ENCODE data around the gene SLC7A6.
A peak's percentile ranks its signal among the peaks of the same experiment; 100 is the strongest.

SLC7A6 gene

DNA sequence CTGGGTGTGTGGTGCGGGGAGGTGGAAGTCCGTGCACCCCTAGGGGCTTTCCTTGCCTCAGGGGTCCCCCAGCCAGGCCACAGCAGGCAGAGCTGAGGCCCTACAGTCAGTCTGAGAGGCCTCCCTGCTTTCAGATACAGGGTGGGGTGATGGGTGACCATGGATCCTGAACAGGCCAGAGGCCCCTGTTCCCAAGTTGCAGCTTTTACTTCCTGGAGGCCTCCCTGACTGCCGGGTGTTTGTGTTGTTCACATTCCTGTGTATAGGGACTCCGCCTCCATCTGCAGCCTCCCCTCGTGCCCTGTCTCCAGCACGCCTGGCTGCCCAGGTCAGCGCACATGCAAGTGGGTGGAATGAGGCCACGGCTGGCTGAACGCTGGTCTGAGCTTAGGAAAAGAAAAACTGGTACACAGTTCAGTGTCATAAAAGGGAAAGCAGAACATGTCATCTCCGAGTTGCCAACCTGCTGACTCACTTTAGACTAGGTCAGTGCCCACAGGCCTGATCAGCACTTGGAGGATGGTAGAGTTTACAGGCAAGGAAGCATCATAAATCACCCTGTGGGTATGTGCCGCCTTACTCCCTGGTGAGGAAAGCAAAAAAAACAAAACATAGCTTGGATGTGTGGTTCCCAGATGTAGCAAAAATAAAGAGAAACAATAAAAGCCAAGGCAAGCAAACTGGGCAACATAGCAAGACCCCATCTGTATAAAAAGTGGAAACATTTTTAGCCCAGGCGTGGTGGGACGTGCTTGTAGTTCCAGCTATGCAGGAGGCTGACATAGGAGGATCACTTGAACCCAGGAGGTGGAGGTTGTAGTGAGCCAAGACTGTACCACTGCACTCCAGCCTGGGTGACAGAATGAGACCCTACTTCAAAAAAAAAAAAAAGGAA lies 6.2 kb upstream of the SLC7A6 start:
- DNase-seq, result no peak

GRCh38 chr16:68259007-68259825 lies 5.1 kb upstream of the SLC7A6 start:
- no peak for DNase-seq

DNA sequence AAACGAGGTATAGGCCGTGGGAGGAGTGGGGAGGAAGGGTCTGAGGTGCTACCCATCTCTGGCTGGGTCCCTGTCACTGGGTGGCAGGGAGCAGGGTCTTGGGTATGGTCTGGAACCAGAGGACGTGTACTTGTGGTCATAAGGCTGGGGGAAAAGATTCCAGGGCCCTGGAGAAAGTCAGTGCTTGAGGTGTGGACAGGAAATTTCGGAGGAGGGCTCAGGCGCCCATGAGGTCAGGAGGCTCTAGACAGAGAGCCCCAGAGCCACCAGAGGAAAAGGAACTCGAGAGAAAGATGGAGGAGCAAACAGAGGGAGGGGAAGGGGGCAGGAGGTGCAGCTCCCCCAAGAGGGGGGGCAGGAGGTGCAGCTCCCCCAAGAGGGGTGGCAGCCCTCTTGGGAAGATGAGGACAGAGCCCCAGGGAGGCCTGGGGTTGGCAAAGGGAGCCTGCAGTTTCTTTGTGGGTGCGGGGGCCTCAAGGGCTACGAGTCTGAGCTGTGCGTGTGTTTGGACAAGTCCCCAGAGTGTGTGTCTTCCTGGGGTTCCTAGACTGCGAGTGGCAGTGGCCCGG lies 683 bp upstream of the SLC7A6 start:
- DNase-seq, result no peak

GRCh38 chr16:68265078-68265920 lies 973 bp downstream of the SLC7A6 start:
- DNase-seq, result peak; percentile 49 to 50

DNA sequence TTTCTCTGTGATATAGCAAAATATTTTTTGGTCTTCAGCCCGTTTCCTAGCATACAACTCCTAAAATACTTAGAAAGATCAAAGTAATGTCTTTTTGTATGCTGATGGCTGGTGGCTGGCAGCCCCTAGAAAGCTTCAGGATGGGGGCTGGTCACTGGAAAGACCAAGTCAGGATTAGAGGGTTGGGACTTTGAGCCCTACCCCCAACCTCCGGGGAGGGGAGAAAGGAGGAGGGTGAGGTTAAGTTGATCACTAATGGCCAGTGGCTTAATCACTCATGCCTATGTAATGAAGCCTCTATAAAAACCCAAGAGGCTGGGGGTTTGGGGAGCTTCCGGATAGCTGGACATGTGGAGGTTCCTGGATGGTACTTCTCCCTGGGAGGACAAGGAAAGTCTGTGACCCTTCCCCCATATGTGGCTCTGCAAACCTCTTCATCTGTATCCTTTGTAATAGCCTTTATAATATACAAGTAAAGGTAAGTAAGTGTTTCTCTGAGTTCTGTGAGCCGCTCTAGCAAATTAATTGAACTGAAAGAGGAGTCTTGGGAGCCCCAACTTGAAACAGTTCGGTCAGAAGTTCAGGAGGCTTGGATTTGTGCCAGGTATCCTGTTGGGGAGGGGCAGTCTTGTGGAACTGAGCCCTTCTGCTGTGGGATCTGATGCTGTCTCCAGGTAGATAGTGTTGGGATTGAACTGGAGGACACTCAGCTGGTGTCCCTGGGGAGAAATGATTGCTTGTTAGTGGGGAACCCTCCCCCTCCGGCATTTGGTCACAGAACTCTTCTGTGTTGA lies 3.5 kb downstream of the SLC7A6 start:
- DNase-seq, result no peak

- DNase-seq, result no peak
Measured at GRCh38 chr16:68269793-68270192, 5.5 kb downstream of the SLC7A6 start.

- DNase-seq, result no peak
Measured at GRCh38 chr16:68270353-68270752, 6.0 kb downstream of the SLC7A6 start.

DNA sequence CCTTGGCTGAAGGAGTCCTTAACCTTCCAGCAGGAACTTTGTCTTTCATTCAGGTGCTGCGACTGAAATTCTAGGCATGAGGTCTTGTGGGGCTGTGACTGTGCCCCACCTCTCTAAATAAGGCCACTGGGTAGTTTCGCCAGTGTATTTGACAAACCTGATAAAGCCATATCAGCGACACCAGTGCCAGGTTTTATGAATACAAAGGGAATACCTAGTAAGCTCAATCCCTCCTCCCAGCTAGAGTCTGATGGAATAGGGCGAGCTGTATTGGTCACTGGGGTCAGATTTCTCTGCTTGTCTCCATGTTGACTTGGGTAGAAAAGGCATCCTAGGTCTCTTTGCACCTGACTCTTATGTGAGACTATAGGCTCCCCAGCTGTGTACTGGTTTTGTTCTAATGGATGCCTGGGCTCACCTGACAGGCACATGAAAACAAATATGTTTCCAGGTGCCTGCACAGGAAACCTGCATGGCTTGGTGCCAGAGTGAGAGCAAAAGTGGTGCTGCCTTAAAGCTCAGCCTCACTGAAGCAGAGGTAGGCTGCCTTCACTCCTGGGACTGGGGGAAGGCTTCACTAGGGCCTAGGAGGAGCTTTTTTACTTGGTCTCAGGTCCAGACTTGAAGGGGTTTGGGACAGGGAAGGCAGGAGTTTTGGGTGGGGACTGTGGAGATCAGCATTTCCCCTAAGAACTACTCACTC lies 8.3 kb downstream of the SLC7A6 start:
- DNase-seq, result peak; percentile 51 to 61

DNA sequence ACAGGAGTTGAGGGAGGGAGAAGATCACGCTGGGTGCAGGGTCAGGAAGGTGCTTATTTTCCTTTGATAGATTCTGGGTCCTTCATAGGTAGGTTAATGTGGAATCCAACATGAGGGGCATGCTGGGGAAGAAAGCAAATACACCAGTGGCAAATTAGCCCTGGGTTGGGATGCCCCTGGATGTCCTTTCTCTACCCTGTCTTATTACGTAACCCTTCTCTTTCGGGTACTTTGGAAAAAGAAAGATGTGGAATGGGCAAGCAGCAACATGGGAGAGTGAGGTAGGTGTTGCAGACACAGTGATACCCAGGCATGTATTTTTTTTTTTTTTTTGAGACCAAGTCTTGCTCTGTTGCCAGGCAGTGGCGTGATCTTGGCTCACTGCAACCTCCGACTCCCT lies 9.1 kb downstream of the SLC7A6 start:
- no peak for DNase-seq

DNA sequence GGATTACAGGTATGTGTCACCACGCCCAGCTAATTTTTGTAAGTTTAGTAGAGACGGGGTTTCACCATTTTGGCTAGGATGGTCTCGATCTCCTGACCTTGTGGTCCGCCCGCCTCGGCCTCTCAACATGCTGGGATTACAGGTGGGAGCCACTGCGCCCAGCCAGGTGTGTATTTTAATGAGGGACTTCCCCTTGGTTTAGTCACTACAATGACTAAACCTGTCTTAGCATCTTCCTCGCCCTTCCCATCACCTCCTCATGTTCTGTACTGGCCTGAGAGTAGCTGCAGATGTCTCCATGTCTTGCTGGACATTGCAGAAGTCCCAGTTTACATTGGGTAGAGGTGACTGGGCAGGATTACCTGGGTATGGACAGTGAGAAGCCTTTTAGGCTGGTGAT lies 9.6 kb downstream of the SLC7A6 start:
- DNase-seq, result no peak

DNA sequence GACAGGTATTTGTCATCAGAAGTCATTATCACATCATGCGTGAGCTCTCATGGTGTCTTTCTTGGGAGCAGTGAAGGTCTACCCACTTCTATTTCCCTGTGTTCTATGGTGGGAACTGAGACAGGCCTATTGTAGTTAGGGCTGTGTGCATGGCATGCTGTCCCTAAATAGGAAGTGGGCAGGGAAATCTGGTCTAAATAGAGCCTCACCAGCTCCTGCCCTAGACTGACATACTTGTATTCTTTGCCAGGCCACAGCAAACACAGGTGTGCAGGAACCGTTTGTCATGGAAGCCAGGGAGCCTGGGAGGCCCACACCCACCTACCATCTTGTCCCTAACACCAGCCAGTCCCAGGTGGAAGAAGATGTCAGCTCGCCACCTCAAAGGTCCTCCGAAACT lies 10.1 kb downstream of the SLC7A6 start:
- no peak for DNase-seq

GRCh38 chr16:68275611-68276191 lies 11.4 kb downstream of the SLC7A6 start:
- peak; percentile 40 to 60 for DNase-seq

DNA sequence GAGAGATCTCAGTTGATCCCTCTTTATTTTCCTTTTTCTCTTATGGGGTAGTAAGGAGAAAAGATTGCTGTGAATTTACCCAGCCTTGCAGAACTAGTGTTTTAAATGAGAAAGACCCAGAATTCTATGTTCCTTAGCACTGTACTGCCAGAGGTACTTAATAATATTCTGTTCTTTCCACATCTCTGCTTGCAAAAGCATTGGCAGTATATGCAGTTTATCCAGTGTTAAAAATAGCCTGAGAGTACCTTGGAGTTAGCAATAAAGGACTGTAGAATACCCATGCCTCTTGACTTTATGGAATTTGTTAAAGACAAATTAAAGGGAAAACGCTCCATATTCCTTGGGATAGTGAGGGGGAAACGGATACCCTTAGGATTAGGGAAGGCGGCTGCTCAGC lies 11.9 kb downstream of the SLC7A6 start:
- no peak for DNase-seq

GRCh38 chr16:68279726-68280558 lies 15.6 kb downstream of the SLC7A6 start:
- DNase-seq, result no peak

DNA sequence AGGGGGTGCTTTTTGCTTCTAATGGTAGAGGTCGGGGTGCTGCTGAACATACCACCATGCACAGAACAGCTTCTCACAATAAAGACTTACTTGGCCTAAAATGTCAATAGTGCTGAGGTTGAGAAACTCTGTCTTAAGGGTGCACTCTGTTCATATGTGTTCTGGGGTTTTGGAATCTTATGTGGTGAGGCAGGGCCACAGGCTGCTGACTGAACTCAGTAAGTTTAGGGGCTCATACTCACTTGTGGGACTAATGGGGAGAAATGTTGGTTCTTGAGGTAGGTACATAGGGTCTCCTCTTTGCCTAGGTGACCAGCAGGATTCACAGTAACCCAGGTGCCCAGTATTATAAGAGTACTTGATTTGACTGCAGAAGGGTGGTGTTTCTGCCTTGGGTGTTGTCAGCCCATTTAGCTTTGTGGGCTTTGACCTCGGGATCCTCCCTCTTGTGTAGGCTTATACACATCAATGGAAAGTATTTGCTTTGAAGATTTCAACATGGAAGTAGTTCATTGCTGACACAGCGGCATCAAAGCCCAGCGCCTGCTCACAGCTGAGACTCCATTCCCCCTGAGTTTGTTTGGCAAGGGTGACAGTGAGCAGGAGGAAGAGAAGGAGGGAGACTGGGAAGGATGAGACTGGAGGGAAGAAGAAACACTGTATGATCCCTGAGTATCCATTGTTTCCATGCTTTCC lies 17.2 kb downstream of the SLC7A6 start:
- DNase-seq, result peak in 1 of 2 donors; percentile 35

- no peak for DNase-seq
Measured at GRCh38 chr16:68282064-68282452, 17.7 kb downstream of the SLC7A6 start.

DNA sequence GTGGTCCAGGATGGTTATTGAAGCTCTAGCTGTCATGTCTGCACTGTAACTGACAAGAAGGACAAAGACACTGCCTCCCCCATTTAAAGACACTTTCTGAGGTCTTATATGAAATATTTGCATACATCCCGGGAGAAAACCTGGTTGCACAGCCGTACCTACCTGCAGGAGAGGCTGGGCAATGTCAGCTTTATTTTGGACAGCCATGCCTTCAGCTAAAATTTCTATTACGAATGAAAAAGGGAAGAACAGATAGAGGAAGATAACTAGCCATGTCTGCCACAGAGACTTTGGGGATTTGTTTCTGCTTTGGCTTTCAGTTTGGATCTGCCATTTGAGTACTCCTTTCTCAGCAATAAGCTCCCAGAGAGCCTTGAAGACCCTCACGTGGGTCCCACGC lies 19.0 kb downstream of the SLC7A6 start:
- no peak for DNase-seq

DNA sequence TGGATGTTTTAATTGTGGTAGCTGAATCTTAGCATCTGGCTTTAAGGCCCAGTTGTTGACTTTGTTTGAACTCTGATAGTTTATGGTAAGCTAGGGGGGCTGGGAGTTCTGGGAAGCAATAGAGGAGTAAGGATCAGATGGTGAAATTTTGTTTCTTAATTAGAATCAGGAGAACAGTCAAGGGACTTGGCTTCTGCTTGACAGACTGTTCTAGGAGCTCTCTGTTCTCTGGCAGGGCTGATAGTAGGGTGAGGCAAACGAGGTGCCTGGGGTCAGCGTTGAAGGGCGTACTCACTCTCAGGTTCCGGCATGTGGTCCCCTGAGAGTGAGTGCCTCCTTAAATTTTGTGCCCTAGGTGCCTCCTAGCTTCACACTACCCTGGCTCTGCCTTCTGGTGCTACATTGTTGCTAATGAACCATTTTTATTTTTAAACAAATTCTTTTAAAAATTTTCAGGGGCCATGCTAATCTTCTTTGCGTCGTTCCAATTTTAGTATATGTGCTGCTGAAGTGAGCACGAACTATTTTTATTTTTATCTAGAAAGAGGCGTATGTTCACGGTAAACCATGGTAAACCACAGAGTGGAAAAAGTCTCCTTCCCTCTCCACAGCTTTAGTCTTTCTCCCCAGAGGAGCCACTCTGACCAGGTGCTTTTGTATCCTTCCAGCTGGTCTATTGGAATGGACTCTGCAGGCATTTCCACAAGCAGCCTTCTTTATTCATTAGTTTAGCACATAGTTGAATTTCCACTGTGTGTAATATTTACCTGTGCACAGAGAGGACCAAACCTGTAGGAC lies 19.7 kb downstream of the SLC7A6 start:
- DNase-seq, result no peak

All from CD4-positive, alpha-beta T cell treated with Interleukin-1 beta for 1 hour (primary cell).